Neural progenitor cell (in vitro differentiated cells): ENCODE measurements around the gene INSIG1.

Source experiments
- EZH2 ChIP-seq: fragments of 200-600 bp; sonication (generic); IDR thresholded peaks from 2 replicates; pipeline ENCODE4 v1.6.1; 2017; ENCODE audit warnings: antibody characterized with exemption, mild to moderate bottlenecking, moderate library complexity
- EZH2phosphoT487 ChIP-seq: fragments of 200-600 bp; sonication (generic); IDR thresholded peaks from 2 replicates; pipeline ENCODE4 v1.6.1; 2017; ENCODE audit warnings: antibody characterized with exemption
- TF ChIP-seq, protein P1 (sequence below): fragments of 200-600 bp; sonication (generic); IDR thresholded peaks from 2 replicates; pipeline ENCODE4 v1.5.1; 2017; ENCODE audit warnings: antibody characterized with exemption, mild to moderate bottlenecking

DNA sequence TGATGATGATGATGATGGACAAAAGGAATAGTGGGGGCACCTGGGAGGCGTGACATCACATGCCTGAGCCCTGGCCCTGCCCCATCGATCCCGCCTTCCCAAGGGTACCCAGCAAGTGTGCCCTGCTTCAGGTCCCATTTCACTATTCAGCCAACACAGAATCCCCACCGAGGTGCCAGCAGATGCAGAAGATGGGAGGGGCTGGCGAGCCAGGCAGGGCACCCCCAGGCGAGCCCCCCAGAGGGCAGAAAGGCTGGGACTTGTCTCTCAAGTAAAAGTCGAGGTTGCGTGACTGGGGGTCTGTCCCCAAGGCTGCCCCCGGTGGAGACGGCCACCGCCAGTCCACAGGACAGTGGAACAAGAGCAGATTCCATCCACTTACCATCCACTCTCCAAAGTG, 57.5 kb downstream of the INSIG1 start:
- TF ChIP-seq, protein P1, sequence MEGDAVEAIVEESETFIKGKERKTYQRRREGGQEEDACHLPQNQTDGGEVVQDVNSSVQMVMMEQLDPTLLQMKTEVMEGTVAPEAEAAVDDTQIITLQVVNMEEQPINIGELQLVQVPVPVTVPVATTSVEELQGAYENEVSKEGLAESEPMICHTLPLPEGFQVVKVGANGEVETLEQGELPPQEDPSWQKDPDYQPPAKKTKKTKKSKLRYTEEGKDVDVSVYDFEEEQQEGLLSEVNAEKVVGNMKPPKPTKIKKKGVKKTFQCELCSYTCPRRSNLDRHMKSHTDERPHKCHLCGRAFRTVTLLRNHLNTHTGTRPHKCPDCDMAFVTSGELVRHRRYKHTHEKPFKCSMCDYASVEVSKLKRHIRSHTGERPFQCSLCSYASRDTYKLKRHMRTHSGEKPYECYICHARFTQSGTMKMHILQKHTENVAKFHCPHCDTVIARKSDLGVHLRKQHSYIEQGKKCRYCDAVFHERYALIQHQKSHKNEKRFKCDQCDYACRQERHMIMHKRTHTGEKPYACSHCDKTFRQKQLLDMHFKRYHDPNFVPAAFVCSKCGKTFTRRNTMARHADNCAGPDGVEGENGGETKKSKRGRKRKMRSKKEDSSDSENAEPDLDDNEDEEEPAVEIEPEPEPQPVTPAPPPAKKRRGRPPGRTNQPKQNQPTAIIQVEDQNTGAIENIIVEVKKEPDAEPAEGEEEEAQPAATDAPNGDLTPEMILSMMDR, result no peak
- TF ChIP-seq EZH2, result no peak
- TF ChIP-seq EZH2phosphoT487, result no peak
